OCI-LY3 (cell line): ENCODE results near the gene MAP3K5.

Experiments used
- EZH2phosphoT487 ChIP-seq: fragments of 200-600 bp; shearing (Covaris generic); IDR thresholded peaks from 2 replicates; pipeline ENCODE4 v1.6.1; 2018; ENCODE audit warnings: antibody characterized with exemption, mixed run types, low read depth
- TF ChIP-seq, protein P1 (sequence below): fragments of 200-600, 300-600 bp; sonication (generic); IDR thresholded peaks from 2 replicates; pipeline ENCODE4 v1.5.1; 2014; ENCODE audit warnings: antibody characterized with exemption, low read length, low read depth

DNA sequence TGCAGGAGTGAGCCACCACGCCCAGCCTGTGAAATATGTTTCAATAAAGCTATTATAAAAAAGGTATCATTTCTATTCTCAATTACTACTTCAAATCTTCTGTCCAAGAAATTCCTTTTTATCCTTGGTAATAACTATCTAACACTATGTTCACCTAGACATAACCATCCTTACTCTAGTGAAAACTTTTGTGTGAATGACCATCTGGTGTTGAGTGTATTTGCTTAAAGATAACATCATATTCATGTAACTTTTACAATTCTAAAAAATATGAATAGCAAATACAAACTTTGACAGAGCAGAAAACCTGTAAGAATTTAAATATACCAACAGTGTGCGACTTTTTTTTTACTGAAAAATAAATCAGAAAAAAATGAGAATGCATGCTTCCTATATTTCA is 96.9 kb downstream of the MAP3K5 start:
- TF ChIP-seq, protein P1, sequence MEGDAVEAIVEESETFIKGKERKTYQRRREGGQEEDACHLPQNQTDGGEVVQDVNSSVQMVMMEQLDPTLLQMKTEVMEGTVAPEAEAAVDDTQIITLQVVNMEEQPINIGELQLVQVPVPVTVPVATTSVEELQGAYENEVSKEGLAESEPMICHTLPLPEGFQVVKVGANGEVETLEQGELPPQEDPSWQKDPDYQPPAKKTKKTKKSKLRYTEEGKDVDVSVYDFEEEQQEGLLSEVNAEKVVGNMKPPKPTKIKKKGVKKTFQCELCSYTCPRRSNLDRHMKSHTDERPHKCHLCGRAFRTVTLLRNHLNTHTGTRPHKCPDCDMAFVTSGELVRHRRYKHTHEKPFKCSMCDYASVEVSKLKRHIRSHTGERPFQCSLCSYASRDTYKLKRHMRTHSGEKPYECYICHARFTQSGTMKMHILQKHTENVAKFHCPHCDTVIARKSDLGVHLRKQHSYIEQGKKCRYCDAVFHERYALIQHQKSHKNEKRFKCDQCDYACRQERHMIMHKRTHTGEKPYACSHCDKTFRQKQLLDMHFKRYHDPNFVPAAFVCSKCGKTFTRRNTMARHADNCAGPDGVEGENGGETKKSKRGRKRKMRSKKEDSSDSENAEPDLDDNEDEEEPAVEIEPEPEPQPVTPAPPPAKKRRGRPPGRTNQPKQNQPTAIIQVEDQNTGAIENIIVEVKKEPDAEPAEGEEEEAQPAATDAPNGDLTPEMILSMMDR: no peak
- TF ChIP-seq EZH2phosphoT487: no peak
